Endodermal cell (in vitro differentiated cells): ENCODE data around the gene PRKCE. TPM values are rescaled to one million over a fixed set of nuclear protein-coding genes. Genes with fewer than 3 reads are reported as not detected.

ENCODE experiments used
- DNase-seq: peaks from one replicate; pipeline ENCODE4 v3.0.0-alpha.2; 2017
- H3K27ac ChIP-seq: 2 replicates; pipeline ENCODE4 v1.5.1; 2013; ENCODE audit warnings: mild to moderate bottlenecking, low read depth, low read length, moderate library complexity
- H3K27me3 ChIP-seq: 2 replicates; pipeline ENCODE4 v1.6.1; 2013; ENCODE audit warnings: mild to moderate bottlenecking, low read length, moderate library complexity; ENCODE audit not compliant: insufficient read depth, control insufficient read depth, poor library complexity, severe bottlenecking
- H3K36me3 ChIP-seq: 2 replicates; pipeline ENCODE4 v1.7.0; 2013; ENCODE audit warnings: mild to moderate bottlenecking, low read length, moderate library complexity; ENCODE audit not compliant: control insufficient read depth, insufficient read depth
- H3K4me1 ChIP-seq: one replicate; pipeline ENCODE4 v1.7.0; 2013; ENCODE audit warnings: low read length; ENCODE audit not compliant: control insufficient read depth, insufficient read depth
- H3K4me3 ChIP-seq: 2 replicates; pipeline ENCODE4 v1.5.1; 2013; ENCODE audit warnings: mild to moderate bottlenecking, low read length, moderate library complexity
- H3K9ac ChIP-seq: 2 replicates; pipeline ENCODE4 v1.6.1; 2013; ENCODE audit warnings: mild to moderate bottlenecking, low read length, moderate library complexity; ENCODE audit not compliant: poor library complexity, severe bottlenecking; ENCODE audit errors: extremely low read depth
- H3K9me3 ChIP-seq: 2 replicates; pipeline ENCODE4 v1.6.1; 2013; ENCODE audit warnings: mild to moderate bottlenecking, low read length, moderate library complexity; ENCODE audit not compliant: control insufficient read depth
- H3K27ac Mint-ChIP-seq: 2 replicates; pipeline ENCODE4 v1.8.0; 2020; ENCODE audit warnings: mixed read lengths
- H3K27me3 Mint-ChIP-seq: 2 replicates; pipeline ENCODE4 v1.8.0; 2021; ENCODE audit warnings: mild to moderate bottlenecking, mixed read lengths; ENCODE audit not compliant: insufficient read depth
- H3K36me3 Mint-ChIP-seq: 2 replicates; pipeline ENCODE4 v1.8.0; 2020; ENCODE audit warnings: low read depth, mixed read lengths
- H3K4me1 Mint-ChIP-seq: 2 replicates; pipeline ENCODE4 v1.8.0; 2020; ENCODE audit warnings: mixed read lengths
- H3K4me3 Mint-ChIP-seq: 2 replicates; pipeline ENCODE4 v1.8.0; 2020; ENCODE audit warnings: mild to moderate bottlenecking, moderate library complexity, mixed read lengths
- H3K9me3 Mint-ChIP-seq: 2 replicates; pipeline ENCODE4 v1.8.0; 2020; ENCODE audit warnings: mild to moderate bottlenecking, mixed read lengths
- WGBS, 2 experiments: methylation state at CpG; one replicate each; pipeline versions ENCODE4 v1.1.5 to v1.1.7; 2013; ENCODE audit warnings: missing lambda C conversion rate in 2 of 2, mixed read lengths in 1 of 2; ENCODE audit not compliant: insufficient coverage in 1 of 2, insufficient read length in 1 of 2; 5-methylcytosine and 5-hydroxymethylcytosine counted together
- total RNA-seq, 2 donors: library from RNA; stranded (reverse); fragmentation: NEBNext Ultra II Directional in 1 of 2; extraction: Animal tissue kit (Norgen Biotek cat#: 25700) in 1 of 2; gene quantifications; 2 replicates in 1 of 2; 3 replicates in 1 of 2; pipeline ENCODE4 v1.2.1, GENCODE V29; 2021
- TF ChIP-seq, protein P1 (sequence below): fragments of 200-600 bp; sonication (generic); conservative IDR thresholded peaks from 2 replicates; pipeline ENCODE4 v1.5.0; 2021; ENCODE audit warnings: antibody characterized with exemption, mild to moderate bottlenecking

The PRKCE gene
- total RNA-seq, 2 donors from 2014 or later, result 1.4 to 1.7 TPM

- TF ChIP-seq, protein P1, sequence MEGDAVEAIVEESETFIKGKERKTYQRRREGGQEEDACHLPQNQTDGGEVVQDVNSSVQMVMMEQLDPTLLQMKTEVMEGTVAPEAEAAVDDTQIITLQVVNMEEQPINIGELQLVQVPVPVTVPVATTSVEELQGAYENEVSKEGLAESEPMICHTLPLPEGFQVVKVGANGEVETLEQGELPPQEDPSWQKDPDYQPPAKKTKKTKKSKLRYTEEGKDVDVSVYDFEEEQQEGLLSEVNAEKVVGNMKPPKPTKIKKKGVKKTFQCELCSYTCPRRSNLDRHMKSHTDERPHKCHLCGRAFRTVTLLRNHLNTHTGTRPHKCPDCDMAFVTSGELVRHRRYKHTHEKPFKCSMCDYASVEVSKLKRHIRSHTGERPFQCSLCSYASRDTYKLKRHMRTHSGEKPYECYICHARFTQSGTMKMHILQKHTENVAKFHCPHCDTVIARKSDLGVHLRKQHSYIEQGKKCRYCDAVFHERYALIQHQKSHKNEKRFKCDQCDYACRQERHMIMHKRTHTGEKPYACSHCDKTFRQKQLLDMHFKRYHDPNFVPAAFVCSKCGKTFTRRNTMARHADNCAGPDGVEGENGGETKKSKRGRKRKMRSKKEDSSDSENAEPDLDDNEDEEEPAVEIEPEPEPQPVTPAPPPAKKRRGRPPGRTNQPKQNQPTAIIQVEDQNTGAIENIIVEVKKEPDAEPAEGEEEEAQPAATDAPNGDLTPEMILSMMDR, result no peak
- Mint-ChIP-seq H3K4me1 (peaks cover 9% of the 10 kb centered on the region), H3K36me3 (no peaks in the 10 kb centered on the region), H3K27ac (no peak overlapping the region), H3K4me3 (no peak overlapping the region), H3K27me3 (peaks cover 2% of the 10 kb centered on the region), H3K9me3 (no peaks in the 10 kb centered on the region)
- H3K36me3 ChIP-seq, result no peaks in the 10 kb centered on the region
- WGBS, 2 experiments, result 88 to 89% methylated on average over 3 to 4 of the region's 4 CpGs
- H3K9me3 ChIP-seq, result no peaks in the 10 kb centered on the region
- no peaks in the 10 kb centered on the region for H3K4me1 ChIP-seq
- H3K9ac ChIP-seq, result no peak overlapping the region
- no peaks in the 10 kb centered on the region for H3K27me3 ChIP-seq
- no peak overlapping the region for H3K27ac ChIP-seq
- H3K4me3 ChIP-seq, result no peak overlapping the region
- peak; percentile 13 for DNase-seq
Observed at GRCh38 chr2:45978302-45978859, 326.9 kb downstream of the PRKCE start.

DNA sequence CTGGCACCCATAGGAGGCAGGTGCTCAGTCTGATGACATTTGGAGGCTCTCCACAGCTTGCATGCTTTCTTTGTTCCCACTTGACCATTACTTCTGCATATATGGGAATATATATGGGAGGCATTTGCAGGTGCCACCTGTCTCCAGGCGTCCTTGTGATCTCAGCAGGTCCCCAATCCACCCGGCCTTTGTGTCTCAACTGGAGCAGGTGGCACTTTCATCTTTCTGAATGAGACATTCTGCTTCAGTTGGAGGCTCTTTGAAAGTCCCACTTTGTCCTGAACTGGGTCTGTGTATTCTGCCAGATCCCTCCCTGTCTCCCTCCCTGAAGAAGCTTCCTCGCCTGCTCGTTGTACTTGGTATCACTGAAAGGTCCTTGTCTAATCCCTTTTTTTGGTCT, 327.6 kb downstream of the PRKCE start:
- Histone ChIP-seq H3K4me3 (no peak overlapping the region), H3K9me3 (no peaks in the 10 kb centered on the region), H3K27ac (no peak overlapping the region), H3K27me3 (no peaks in the 10 kb centered on the region), H3K4me1 (no peaks in the 10 kb centered on the region), H3K36me3 (no peaks in the 10 kb centered on the region), H3K9ac (no peak overlapping the region)
- Mint-ChIP-seq H3K4me3 (no peak overlapping the region), H3K36me3 (no peaks in the 10 kb centered on the region), H3K9me3 (no peaks in the 10 kb centered on the region), H3K27ac (no peak overlapping the region), H3K4me1 (peaks cover 6% of the 10 kb centered on the region), H3K27me3 (peaks cover 2% of the 10 kb centered on the region)
- TF ChIP-seq, protein P1, result no peak
- WGBS, 2 experiments, result 84 to 93% methylated on average over 3 to 4 of the region's 4 CpGs
- DNase-seq, result no peak

DNA sequence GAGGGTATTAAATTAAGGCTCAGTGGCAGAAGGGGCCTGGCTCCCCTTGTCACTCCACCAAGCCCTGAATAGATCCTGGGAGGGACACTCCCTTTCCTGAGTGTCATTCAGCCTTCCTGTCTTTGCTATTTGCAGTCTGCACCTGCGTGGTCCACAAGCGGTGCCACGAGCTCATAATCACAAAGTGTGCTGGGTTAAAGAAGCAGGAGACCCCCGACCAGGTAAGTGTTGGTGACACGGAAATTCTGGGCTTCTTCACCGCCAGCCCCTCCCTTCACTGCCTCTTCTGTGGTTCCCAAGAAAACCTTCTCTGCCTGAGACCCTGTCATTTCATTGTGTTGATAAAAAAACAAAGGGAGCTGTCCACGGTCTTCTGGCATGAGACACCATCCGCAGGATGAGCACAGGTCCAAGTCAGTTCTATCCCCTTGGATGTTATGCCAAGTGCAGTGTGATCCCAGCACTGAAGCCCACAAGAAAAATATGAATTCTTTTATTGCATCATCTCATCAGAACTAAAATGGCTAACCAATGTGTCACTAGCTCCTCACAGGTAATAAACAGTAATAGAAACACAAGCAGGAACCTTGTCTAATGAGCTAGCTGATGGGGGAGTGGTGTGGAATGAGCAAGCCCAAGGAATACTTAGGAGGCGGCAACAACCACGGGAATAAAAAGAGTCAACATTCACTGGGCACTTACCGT, 328.8 kb downstream of the PRKCE start:
- H3K36me3 Mint-ChIP-seq, result no peaks in the 10 kb centered on the region
- 84 to 86% methylated on average over 7 to 10 of the region's 11 CpGs for WGBS, 2 experiments

More for the DNA sequence above, 328.8 kb downstream of the PRKCE start:
- Mint-ChIP-seq H3K4me3 (no peak overlapping the region), H3K27ac (no peak overlapping the region), H3K4me1 (no peaks in the 10 kb centered on the region), H3K27me3 (no peaks in the 10 kb centered on the region), H3K9me3 (no peaks in the 10 kb centered on the region)
- Histone ChIP-seq H3K9ac (no peak overlapping the region), H3K36me3 (no peaks in the 10 kb centered on the region), H3K27ac (no peak overlapping the region), H3K27me3 (no peaks in the 10 kb centered on the region), H3K4me3 (no peak overlapping the region), H3K4me1 (no peaks in the 10 kb centered on the region), H3K9me3 (no peaks in the 10 kb centered on the region)
- DNase-seq, result peak; percentile 35
- TF ChIP-seq, protein P1, result no peak
